Hematopoietic multipotent progenitor cell treated with erythropoietin and hydrocortisone succinate and interleukin-3 and kit ligand, for 4 days (in vitro differentiated cells): ENCODE measurements around the gene LPCAT1.
"Not testable (repeated sequence)": the region's sequence is repeated elsewhere in the genome, so short reads cannot be mapped to it uniquely, and the experiment has no call there.

Experiments
- DNase-seq: peaks from one replicate; pipeline ENCODE4 v3.0.0-alpha.2; 2015

Gene LPCAT1

DNA sequence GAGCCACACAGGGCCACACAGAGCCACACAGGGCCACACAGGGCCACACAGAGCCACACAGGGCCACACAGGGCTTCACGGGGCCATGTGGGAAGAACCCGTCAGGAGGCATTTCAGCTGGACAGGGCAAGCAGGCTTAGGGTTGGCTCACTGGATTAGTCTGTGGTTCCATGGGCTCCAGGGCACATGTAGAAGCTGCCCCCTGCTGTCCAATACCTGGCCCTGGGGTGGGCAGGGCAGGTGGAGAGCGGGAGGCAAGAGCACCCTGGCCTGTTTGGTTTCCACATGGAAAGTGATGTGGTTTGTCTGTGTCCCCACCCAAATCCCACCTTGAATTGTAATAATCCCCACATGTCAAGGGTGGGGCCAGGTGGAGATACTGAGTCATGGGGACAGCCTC, 16.4 kb upstream of the LPCAT1 start:
- DNase-seq: no peak

DNA sequence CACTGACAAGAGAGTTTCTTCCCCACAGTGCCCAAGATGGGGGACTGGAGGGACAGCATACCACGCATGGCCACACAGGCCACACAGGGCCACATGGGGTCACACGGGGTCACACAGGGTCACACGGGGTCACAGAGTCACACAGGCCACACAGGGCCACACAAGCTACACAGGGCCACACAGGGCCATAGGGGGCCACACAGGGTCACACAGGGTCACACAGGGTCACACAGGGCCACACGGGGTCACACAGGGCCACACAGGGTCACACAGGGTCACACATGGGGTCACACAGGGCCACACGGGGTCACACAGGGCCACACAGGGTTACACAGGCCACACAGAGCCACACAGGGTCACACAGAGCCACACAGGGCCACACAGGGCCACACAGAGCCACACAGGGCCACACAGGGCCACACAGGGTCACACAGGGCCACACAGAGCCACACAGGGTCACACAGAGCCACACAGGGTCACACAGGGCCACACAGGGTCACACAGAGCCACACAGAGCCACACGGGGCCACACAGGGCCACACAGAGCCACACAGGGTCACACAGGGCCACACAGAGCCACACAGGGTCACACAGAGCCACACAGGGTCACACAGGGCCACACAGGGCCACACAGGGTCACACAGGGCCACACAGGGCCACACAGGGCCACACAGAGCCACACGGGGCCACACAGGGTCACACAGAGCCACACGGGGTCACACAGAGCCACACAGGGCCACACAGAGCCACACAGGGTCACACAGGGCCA, 15.8 kb upstream of the LPCAT1 start:
- not testable (repeated sequence) for DNase-seq

DNA sequence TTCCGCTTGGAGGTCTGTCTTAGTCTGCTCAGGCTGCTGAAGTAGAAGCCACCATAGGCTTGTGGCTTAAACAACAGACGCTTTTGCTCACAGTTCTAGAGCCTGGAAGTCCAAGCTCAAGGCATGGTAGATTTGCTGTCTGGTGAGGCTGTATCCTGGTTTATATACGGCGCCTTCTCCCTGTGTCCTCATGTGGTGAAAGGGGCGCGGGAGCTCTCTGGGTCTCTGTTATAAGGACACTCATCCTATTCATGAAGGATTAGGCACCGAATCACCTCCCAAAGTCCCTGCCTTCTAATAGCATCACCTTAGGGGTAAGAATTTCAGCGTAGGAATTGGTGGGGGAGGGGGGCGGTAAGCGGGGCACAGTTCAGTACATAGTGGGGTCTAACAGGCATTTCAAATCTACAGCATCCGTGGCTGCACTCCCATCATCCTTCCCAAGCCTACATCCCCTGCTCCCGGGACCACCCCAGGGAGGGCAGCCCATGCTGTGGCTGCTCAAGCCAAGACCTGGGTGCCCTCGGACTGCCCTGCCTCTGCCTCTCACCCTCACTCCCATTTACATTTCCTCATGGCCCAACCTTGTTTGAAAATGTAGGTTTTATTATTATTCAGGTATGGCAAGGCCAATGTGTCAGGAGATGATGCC, 15.1 kb upstream of the LPCAT1 start:
- DNase-seq: no peak

DNA sequence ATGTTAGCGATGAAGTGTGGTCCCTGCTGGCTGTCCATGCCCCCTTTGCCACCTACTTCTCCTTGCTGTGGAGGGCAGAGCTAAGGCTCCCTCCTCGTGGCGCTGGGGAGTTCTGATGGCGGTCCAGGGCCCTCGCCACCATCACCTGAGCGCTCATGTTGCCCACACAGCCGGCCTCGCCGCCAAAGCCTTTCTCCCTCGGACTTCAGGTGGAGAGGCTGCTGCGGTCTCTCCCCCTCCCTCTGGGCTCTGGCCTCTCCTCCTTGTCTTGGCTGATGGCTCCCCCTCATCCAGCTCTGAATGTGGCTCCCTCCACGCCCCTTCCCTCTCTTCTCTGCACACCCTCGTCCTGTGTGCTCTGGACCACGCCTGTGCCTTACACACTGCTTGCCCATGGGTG, 14.5 kb upstream of the LPCAT1 start:
- no peak for DNase-seq

DNA sequence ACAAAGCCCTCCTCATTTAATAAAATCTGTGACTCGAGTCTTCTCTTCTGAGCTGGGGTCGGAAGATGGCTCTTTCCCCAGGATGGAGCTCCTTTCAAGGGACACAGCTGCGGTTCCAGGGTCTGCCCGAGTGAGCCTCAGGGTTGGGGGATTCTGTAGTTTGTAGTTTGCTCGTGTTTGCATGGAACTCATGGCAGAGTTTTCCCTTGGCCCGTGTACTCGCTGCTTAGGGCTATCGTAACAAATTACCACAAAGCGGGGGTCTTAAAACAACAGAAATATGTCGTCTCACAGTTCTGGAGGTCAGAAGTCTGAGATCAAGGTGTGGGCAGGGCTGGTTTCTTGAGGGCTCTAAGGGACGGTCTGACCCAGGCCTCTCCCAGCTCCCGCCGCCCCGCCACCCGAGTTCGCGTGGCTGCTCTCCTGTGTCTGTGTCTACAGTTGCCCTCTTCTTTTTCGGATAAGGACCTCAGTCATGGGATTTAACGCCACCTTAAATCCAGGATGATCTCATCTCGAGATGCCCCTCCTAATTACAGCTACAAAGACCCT, 13.9 kb upstream of the LPCAT1 start:
- DNase-seq: no peak

DNA sequence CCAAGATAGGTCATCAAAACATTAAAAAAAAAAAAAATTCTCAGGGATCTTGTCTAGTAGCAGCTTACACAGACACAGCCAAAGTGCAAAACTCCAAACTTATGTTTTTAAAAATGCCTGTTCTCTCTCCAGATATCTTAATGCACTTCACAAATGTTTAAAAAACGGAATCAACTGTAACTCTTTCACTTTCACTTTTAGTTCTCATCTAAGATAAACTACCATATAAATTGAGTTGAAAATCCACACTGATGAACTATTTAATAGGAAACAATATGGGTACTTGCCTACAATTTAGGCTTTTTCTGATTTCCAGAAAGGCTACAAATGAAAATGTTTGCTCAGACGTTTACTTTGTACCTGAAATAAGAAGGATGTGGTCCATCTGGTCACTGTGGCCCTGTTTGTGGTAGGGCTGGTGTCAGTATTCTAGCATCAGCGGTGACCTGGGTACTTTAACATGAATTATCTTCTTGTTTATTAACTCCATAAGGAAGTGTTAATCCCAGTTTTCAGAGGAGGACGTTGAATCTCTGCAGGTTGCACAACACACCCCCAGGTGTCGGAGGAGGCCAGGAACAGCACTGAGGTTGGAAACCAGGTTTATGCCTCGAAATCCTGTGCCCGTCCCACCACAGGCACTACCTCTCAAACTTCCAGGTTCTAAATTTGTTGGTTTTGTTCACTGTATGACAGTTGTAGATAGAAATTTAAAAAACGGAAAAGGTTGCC, 13.3 kb upstream of the LPCAT1 start:
- peak; percentile 17 for DNase-seq

DNA sequence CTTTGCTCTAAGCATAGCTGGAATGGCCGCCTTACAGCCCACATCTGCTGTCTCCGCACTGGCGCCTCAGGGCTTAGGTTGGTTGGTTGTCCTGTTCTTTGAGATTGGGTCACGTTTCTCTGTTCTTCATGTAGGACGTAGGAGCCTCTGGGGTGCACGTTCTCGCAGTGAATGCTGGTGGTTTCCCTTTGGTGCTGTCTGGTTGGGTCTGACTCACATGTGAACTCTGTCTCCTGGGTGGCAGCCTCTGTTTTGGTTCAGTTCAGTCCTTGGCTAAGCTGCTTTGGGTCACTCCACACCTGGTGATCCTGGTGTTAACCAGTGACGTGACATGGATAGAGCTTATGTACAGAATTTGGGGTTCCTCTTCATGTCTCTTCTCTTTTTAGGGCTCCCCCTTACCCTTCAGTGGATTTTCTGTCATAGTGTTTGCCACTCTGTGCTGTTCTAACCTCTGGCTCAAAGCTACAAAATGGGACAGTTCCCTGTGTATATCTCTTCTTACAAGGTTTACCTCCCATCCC, 12.6 kb upstream of the LPCAT1 start:
- DNase-seq: no peak

DNA sequence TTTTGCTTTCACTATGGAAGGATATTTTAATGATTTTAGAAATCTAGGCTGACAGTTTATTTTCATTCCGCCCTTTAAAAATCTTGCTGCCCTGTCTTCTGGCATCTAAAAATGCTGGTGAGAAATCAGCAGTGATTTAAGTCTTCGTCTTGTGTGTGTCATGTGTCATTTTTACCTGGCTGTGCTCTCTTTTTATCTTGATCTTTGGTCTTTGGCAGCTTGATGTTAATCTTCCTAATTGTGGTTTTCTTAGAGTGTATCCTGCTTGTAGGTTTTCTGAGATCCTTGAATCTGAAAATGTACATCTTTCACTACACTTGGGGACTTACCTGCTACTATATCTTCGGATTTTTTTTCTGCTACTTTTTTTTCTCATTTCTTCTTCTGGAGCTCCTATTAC, 11.9 kb upstream of the LPCAT1 start:
- no peak for DNase-seq

DNA sequence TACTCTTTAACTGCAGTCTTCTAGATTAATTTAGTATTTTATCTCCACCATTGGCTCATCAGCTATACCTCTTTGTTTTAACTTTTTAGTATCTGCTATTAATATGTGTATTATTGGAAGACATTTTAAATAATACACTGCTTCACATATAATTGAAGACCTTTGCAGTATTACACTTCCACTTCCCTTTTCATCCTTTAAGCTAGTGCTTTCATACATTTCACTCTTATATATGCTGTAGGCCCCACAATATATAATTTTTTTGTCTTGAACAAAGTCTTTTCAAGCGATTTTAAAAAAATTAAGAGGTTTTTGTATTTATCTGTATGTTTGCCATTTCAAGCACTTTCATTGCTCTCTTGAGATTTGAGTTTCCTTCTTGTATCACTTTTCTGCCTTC, 8.6 kb upstream of the LPCAT1 start:
- DNase-seq: no peak

DNA sequence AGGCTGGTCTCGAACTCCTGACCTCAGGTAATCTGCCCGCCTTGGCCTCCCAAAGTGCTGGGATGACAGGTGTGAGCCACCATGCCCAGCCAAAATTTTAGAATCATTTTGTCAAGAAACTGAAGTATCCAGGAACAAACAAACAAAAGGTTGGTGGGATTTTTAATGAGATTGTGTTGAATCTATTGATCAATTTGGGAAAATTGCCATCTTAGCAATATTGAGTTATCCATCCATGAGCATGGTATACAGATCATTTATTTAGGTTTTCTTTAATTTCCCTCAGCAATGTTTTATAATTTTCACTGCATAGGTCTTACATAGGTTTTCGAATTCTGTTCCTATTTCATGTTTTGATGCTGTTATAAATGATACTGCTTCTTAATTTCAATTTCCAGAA, 5.7 kb upstream of the LPCAT1 start:
- DNase-seq: no peak

DNA sequence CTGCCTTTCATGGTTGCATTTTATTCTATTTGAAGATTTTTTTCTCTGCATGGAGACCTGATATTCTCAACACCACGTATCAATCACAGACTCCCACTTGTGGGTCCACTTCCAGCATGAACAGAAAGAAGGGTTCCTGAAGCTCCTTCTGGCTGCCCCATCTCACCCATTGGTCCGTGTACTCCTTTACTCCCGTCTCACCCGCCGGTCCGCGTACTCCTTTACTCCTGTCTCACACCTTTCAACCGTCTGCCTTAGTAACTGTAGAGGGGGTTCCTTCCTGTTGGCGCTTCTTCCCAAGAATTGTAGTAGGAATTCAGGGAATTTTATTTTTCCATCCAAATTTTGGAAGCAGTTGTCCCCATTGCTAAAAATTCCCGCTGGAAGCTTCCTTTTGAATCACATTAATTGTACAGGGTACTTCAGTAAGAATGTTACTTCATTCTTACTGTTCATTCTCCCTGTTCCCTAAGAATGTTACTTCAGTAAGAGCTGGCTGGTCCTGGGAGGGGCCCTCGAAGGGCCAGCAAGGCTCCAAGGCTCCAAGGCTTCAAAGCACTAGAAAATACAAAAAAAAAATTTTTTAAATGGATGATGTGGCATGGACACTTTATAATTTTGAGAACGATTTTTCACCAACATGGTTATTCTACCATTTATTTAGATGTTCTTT, 3.9 kb upstream of the LPCAT1 start:
- DNase-seq: no peak

DNA sequence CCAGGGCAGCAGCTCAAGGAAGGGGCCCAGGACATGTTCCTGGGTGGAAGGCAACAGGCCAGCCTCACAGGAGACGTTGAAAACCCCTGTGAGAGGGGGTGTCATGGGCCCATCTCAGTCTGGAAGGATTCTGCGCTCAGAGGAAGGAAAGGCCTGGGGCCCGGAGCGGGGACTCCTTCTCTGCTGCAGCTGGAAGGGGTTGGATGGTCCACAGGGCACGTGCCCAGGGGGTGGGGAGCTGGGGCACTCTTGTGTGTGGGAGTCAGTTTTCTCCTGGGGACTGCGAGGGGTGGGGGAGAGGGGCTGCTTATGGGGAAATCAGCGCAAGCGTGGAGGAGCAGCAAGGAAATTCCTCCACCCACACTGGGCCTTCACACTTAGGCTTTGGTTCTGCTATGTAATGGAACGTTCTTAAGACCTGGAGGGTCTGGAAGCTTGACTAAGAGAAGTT, 2.9 kb upstream of the LPCAT1 start:
- no peak for DNase-seq

DNA sequence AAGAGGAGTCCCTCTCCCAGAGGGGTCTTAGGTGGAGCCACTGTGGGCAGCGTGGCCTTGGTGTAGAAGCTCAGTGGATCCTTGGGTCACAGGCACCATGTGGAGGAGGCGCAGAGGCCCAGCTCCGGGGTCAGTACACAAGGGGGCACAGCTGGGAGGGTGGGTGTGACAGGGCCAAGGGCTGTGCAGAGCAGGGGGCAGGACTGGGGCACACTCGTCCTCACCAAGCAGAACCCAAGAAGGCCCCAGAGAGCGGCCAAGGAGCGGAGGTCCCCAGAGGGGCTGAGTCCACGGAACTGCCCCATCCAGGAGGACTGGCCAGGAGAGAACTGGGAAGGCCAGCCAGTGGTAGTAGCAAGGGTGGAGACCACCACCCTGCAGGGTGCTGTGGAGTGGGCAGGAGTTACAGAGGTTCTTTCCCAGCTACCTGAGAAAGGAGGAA, 2.5 kb upstream of the LPCAT1 start:
- DNase-seq: no peak

DNA sequence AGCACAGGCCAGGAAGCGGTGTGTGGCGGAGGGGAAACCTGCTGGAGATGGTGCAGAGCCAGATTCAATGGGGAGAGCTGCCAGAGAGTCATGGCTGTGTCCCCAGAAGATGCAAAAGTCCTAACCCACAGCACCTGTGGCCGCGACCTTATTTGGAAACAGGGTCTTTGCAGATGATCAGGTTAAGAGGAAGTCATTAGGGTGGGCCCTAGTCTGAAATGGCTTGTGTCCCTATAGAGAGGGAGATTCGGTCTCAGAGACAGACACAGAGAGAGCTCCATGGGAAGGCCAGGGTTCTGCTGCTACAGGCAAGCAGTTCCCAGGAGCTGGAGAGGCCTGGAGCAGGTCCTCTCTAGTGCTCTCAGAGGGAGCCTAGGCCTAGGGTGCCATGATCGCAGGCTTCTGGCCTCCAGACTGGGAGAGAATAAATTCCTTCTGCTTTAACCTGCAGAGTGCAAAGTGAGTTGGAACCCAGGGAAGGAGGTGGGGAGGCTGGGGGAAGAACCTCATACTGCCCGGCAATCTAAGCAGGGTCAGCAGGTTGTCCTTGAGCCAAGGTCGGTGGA, 1.9 kb upstream of the LPCAT1 start:
- DNase-seq: no peak

DNA sequence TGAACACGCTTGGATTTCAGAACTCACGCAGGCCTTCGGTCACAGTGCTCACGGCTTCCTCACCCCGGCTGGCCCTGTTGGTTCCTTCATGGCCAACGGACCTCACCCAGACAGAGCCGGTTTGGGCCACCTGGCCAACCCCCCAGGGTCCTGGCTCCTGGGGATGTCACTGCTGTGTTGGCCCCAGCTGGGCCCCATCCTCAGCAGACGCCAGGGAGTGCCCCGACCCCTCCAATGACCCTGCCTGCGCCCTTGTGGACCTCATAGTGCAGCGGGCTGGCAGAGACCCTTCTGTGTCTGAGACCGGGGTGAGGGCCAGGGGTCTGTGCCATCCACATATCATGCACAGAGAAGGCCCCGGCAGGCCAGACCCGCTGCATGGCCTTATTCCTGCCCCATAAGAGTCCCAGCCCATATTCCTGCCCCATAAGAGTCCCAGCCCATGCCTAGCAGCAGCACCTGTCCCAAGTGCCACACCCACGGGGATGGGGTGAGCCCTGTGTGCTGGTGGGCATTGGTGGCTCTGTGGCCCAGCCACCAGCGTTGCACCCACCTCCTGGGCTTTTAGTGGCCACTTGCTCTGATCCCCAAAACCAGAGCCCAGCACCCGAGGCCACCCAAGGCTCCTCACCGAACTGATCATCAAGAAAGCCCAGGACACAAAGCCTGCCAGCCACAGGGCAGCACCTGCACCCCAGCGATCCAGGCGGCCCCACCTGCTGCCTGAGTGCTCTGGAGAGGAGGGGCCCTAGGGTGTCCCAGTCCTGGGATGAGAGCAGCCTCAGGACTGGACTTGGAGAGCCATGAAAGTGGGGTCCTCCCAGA, 1.3 kb upstream of the LPCAT1 start:
- DNase-seq: no peak

DNA sequence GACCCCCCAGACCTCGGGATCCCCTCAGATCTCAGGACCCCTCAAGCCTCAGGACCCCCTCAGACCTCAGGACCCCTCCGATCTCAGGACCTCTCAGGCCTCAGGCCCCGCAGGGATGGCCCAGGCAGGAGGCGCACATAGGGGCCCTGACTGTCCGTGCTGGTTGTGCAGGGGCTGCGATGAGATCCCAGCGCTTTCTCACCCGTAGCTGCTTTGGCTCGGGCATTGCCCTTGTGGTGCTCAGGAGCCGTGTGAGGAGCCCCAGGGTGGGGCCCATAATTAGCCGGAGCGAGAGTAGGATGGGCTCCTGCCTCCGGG, 680 bp upstream of the LPCAT1 start:
- DNase-seq: no peak

DNA sequence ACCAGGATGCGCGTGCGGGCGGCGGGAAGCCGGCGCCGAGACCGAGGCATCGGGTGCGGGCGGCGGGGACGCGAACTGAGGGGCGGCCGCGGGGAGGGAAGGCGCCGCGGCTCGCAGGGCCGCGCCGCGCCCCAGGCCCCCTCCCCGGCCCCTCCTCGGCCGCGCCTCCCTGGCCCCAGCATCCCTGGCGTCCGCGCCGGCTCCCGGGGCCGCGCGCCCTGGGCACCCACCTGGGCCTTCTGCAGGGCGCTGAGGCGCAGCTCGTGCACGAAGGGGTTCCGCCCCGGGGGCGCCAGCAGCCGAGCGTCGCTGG, 324 bp downstream of the LPCAT1 start:
- DNase-seq: no peak

DNA sequence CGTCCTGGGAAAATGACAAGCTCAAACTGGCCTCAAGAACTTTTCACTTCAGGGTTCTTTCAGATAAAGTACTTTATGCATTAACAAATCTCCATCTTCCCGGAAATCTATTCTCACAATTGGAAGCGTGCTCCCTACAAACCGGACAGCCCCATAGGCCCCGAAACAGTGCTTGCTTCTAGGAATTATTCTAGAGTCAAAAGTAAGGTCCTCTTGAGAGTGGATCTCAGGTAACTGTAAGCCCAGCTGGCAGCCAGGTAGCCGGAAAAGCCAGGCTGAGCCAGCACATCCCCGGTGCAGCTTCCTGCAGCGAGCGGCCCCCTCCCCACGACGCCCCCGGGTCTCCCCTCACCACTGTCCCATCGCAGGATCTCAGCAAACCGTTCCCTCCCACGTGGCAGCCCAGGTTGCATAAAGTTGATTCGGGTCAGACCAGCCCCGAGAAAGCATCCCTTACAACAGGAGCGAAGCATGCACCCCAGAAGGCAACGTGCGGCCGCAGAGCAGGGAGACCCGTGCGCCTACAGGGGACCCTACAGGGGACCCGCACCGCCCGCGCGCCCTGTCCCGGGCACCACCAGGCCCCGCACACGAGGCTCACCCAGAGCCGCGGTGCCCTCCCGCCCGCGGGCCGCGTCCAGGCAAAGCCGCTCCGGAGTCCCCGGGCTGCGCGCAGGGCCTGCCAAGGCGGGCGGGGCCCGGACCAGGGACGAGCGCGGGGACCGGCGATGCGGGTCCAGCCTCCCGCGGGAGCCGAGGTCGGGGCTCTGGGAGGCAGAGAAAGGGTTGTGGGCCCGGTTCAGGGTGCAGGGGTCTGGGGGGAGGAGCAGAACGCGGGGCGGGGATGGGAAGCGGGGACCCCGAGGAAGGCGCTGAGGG, 920 bp downstream of the LPCAT1 start:
- DNase-seq: peak; percentile 28

DNA sequence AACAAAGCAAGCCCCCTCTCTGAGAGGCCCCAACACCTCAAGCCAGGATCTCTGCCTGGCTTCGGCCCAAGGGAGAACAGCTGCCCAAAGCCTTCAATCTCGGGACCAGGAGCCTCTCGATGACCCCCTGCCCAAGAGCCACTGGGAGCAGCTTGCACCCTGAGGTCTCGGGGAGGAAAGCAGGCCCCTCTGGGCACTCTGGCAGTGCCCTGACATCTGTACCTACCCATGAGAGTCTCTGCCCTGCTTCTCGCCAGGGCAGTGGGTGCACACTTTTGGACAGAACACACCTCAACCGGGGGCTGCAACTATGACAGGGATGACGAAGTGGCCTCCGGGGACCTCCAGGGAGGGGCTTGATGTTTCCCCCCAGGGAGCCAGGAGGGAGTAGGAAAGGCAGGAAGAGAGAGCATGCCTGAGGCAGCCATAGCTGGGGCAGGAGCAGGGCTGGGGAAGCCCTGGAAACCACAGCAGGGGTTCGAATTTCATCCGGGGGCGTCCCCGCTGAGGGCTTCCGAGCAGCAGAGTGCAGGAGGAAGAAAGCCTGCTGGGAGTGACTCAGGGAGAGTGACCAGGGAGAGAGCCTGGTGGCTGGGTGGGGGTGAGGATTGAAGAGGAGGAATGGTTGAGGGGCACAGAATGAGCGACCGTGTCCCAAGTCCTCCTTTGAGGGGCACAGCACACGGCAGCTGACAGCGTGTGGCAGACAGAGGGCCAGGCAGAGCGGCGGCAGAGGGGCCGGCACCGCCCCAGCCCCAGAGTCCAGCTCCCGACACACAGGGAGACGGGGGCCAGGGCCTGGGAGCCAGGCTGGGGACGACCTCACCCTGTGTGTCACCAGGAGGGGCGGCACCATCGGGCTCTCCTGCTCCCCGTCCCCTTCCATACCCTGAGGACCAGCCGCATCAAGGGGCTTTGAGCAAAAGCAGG, 1.8 kb downstream of the LPCAT1 start:
- no peak for DNase-seq
